ENCODE measurements around the gene SELENOV.

SELENOV gene

GRCh38 chr19:39492788-39493187 is 22.2 kb upstream of the SELENOV start:
- no peak for DNase-seq (ENCODE audit: low spot score)

- no peak for DNase-seq (ENCODE audit: low spot score)
Measured at GRCh38 chr19:39494661-39495060, 20.3 kb upstream of the SELENOV start.

- DNase-seq (ENCODE audit: low spot score), result no peak
Measured at GRCh38 chr19:39496063-39496462, 18.9 kb upstream of the SELENOV start.

GRCh38 chr19:39497701-39497995 is 17.3 kb upstream of the SELENOV start:
- DNase-seq (ENCODE audit: low spot score), result no peak

GRCh38 chr19:39497996-39498797 is 16.7 kb upstream of the SELENOV start:
- DNase-seq (ENCODE audit: low spot score), result peak; percentile 84

- peak; percentile 67 for DNase-seq (ENCODE audit: low spot score)
Measured at GRCh38 chr19:39498798-39499642, 15.9 kb upstream of the SELENOV start, which contains the start of gene DLL3. TSS of gene DLL3 (plus strand) at chr19:39498947. CDS start at chr19:39498975, 28 bp downstream.

GRCh38 chr19:39499932-39500331 is 15.0 kb upstream of the SELENOV start:
- DNase-seq (ENCODE audit: low spot score), result no peak

GRCh38 chr19:39500543-39500942 is 14.4 kb upstream of the SELENOV start:
- DNase-seq (ENCODE audit: low spot score), result no peak

- no peak for DNase-seq (ENCODE audit: low spot score)
Measured at GRCh38 chr19:39501340-39501739, 13.6 kb upstream of the SELENOV start.

GRCh38 chr19:39502640-39503417 is 12.1 kb upstream of the SELENOV start:
- DNase-seq (ENCODE audit: low spot score), result peak; percentile 82

- DNase-seq (ENCODE audit: low spot score), result no peak
Measured at GRCh38 chr19:39506598-39506943, 8.4 kb upstream of the SELENOV start.

GRCh38 chr19:39506944-39507714 is 7.8 kb upstream of the SELENOV start:
- peak; percentile 81 for DNase-seq (ENCODE audit: low spot score)

GRCh38 chr19:39507715-39508364 is 7.1 kb upstream of the SELENOV start:
- DNase-seq (ENCODE audit: low spot score), result no peak

- no peak for DNase-seq (ENCODE audit: low spot score)
Measured at GRCh38 chr19:39508629-39509028, 6.3 kb upstream of the SELENOV start.

GRCh38 chr19:39509233-39509632 is 5.7 kb upstream of the SELENOV start:
- DNase-seq (ENCODE audit: low spot score), result no peak

GRCh38 chr19:39512988-39513387 is 2.0 kb upstream of the SELENOV start:
- no peak for DNase-seq (ENCODE audit: low spot score)

GRCh38 chr19:39515551-39516191 is 732 bp downstream of the SELENOV start:
- no peak for DNase-seq (ENCODE audit: low spot score)

GRCh38 chr19:39516270-39516669 is 1.3 kb downstream of the SELENOV start:
- DNase-seq (ENCODE audit: low spot score), result no peak

GRCh38 chr19:39517432-39517831 is 2.5 kb downstream of the SELENOV start:
- no peak for DNase-seq (ENCODE audit: low spot score)

GRCh38 chr19:39518458-39518857 is 3.5 kb downstream of the SELENOV start:
- DNase-seq (ENCODE audit: low spot score), result no peak

GRCh38 chr19:39518975-39519374 is 4.0 kb downstream of the SELENOV start:
- DNase-seq (ENCODE audit: low spot score), result no peak

All from ecto neural progenitor cell (in vitro differentiated cells).